ENCODE measurements around the gene FAM83B. TPM values are rescaled to one million over a fixed set of nuclear protein-coding genes. Genes with fewer than 3 reads are reported as not detected.
A peak's percentile ranks its signal among the peaks of the same experiment; 100 is the strongest.

FAM83B gene
- total RNA-seq, 1 donor: 0.43 TPM

- no peak for DNase-seq (ENCODE audit: low read depth)
- no peak overlapping the region for H3K4me3 ChIP-seq (ENCODE audit: low read depth, low read length)
- no peak for TF ChIP-seq CTCF (IDR thresholded peaks at IDR 0.05; ENCODE audit: insufficient read depth, low read depth, low read length)
Measured at GRCh38 chr6:54830216-54830615, 16.4 kb upstream of the FAM83B start.

GRCh38 chr6:54835176-54835575, 11.4 kb upstream of the FAM83B start:
- no peak overlapping the region for H3K4me3 ChIP-seq (ENCODE audit: low read depth, low read length)
- DNase-seq (ENCODE audit: low read depth): no peak
- TF ChIP-seq CTCF (IDR thresholded peaks at IDR 0.05; ENCODE audit: insufficient read depth, low read depth, low read length): no peak

- peak overlapping the region; percentile 56 for H3K4me3 ChIP-seq (ENCODE audit: low read depth, low read length)
- no peak for TF ChIP-seq CTCF (IDR thresholded peaks at IDR 0.05; ENCODE audit: insufficient read depth, low read depth, low read length)
- DNase-seq (ENCODE audit: low read depth): no peak
Measured at GRCh38 chr6:54846857-54847674, 495 bp downstream of the FAM83B start.

GRCh38 chr6:54847799-54848597, 1.4 kb downstream of the FAM83B start:
- TF ChIP-seq CTCF (IDR thresholded peaks at IDR 0.05; ENCODE audit: insufficient read depth, low read depth, low read length): no peak
- peak; percentile 16 for DNase-seq (ENCODE audit: low read depth)
- no peak overlapping the region for H3K4me3 ChIP-seq (ENCODE audit: low read depth, low read length)

GRCh38 chr6:54850114-54850513, 3.5 kb downstream of the FAM83B start:
- no peak for DNase-seq (ENCODE audit: low read depth)
- H3K4me3 ChIP-seq (ENCODE audit: low read depth, low read length): no peak overlapping the region
- TF ChIP-seq CTCF (IDR thresholded peaks at IDR 0.05; ENCODE audit: insufficient read depth, low read depth, low read length): no peak

- TF ChIP-seq CTCF (IDR thresholded peaks at IDR 0.05; ENCODE audit: insufficient read depth, low read depth, low read length): no peak
- no peak overlapping the region for H3K4me3 ChIP-seq (ENCODE audit: low read depth, low read length)
- no peak for DNase-seq (ENCODE audit: low read depth)
Measured at GRCh38 chr6:54856129-54856528, 9.6 kb downstream of the FAM83B start.
